ENCODE data around the gene DOCK4. TPM values are rescaled to one million over a fixed set of nuclear protein-coding genes. Genes with fewer than 3 reads are reported as not detected.

DOCK4 gene
- total and polyA plus RNA-seq, 3 donors from 2014 or later, result 5.4 to 17.1 (median 12.4) TPM

GRCh38 chr7:111789870-111790269 is 416.3 kb downstream of the DOCK4 start:
- intact Hi-C loops (cut with DNase I; ENCODE audit: low total_unique reads), result no loop called here
- TF ChIP-seq POLR2A (IDR thresholded peaks at IDR 0.05), result no peak
- no peak for TF ChIP-seq CTCF (IDR thresholded peaks at IDR 0.05)
- no peaks in the 10 kb centered on the region for H3K4me1 ChIP-seq

GRCh38 chr7:111789048-111789320 is 417.2 kb downstream of the DOCK4 start:
- WGBS, 2 donors, result 89 to 95% methylated on average over 1 of the region's 1 CpG

More at GRCh38 chr7:111789870-111790269, 416.3 kb downstream of the DOCK4 start:
- no peaks in the 10 kb centered on the region for H3K9me3 ChIP-seq
- H3K27ac ChIP-seq, result no peak overlapping the region
- DNase-seq, result no peak
- no peak overlapping the region for H3K4me3 ChIP-seq
- no peaks in the 10 kb centered on the region for H3K27me3 ChIP-seq
- no peaks in the 10 kb centered on the region for H3K36me3 ChIP-seq (ENCODE audit: low read depth, missing control alignments)

GRCh38 chr7:111788286-111789047 is 417.7 kb downstream of the DOCK4 start:
- Histone ChIP-seq H3K27me3 (no peaks in the 10 kb centered on the region), H3K27ac (no peak overlapping the region), H3K36me3 (ENCODE audit: low read depth, missing control alignments) (no peaks in the 10 kb centered on the region), H3K4me3 (no peak overlapping the region), H3K9me3 (no peaks in the 10 kb centered on the region), H3K4me1 (no peaks in the 10 kb centered on the region)
- WGBS, 2 donors, result 68 to 72% methylated on average over 9 of the region's 9 CpGs
- TF ChIP-seq CTCF (IDR thresholded peaks at IDR 0.05) (no peak), POLR2A (IDR thresholded peaks at IDR 0.05) (no peak)
- no peak for DNase-seq
- intact Hi-C loops (cut with DNase I; ENCODE audit: low total_unique reads), result no loop called here

More at GRCh38 chr7:111789048-111789320, 417.2 kb downstream of the DOCK4 start:
- intact Hi-C loops (cut with DNase I; ENCODE audit: low total_unique reads), result no loop called here
- DNase-seq, result no peak
- H3K4me1 ChIP-seq, result no peaks in the 10 kb centered on the region
- no peaks in the 10 kb centered on the region for H3K36me3 ChIP-seq (ENCODE audit: low read depth, missing control alignments)
- TF ChIP-seq POLR2A (IDR thresholded peaks at IDR 0.05), result no peak
- TF ChIP-seq CTCF (IDR thresholded peaks at IDR 0.05), result no peak
- H3K9me3 ChIP-seq, result no peaks in the 10 kb centered on the region
- H3K27me3 ChIP-seq, result no peaks in the 10 kb centered on the region
- no peak overlapping the region for H3K4me3 ChIP-seq
- no peak overlapping the region for H3K27ac ChIP-seq

- DNase-seq, result no peak
- Histone ChIP-seq H3K4me3 (no peak overlapping the region), H3K27me3 (no peaks in the 10 kb centered on the region), H3K27ac (no peak overlapping the region), H3K36me3 (ENCODE audit: low read depth, missing control alignments) (no peaks in the 10 kb centered on the region), H3K4me1 (no peaks in the 10 kb centered on the region), H3K9me3 (no peaks in the 10 kb centered on the region)
- intact Hi-C loops (cut with DNase I; ENCODE audit: low total_unique reads), result no loop called here
- WGBS, 2 donors, result 90% methylated on average over 2 of the region's 2 CpGs
- TF ChIP-seq POLR2A (IDR thresholded peaks at IDR 0.05), result no peak
- TF ChIP-seq CTCF (IDR thresholded peaks at IDR 0.05), result no peak
Observed at GRCh38 chr7:111787741-111788140, 418.5 kb downstream of the DOCK4 start.

GRCh38 chr7:111787099-111787498 is 419.1 kb downstream of the DOCK4 start:
- no peak for DNase-seq
- Histone ChIP-seq H3K4me1 (no peaks in the 10 kb centered on the region), H3K36me3 (ENCODE audit: low read depth, missing control alignments) (no peaks in the 10 kb centered on the region), H3K27me3 (no peaks in the 10 kb centered on the region), H3K4me3 (no peak overlapping the region), H3K9me3 (no peaks in the 10 kb centered on the region), H3K27ac (no peak overlapping the region)
- no peak for TF ChIP-seq CTCF (IDR thresholded peaks at IDR 0.05)
- TF ChIP-seq POLR2A (IDR thresholded peaks at IDR 0.05), result no peak
- intact Hi-C loops (cut with DNase I; ENCODE audit: low total_unique reads), result no loop called here

All from testis (tissue), 3 donors.